ENCODE results near the gene PDE4D.

PDE4D gene

DNA sequence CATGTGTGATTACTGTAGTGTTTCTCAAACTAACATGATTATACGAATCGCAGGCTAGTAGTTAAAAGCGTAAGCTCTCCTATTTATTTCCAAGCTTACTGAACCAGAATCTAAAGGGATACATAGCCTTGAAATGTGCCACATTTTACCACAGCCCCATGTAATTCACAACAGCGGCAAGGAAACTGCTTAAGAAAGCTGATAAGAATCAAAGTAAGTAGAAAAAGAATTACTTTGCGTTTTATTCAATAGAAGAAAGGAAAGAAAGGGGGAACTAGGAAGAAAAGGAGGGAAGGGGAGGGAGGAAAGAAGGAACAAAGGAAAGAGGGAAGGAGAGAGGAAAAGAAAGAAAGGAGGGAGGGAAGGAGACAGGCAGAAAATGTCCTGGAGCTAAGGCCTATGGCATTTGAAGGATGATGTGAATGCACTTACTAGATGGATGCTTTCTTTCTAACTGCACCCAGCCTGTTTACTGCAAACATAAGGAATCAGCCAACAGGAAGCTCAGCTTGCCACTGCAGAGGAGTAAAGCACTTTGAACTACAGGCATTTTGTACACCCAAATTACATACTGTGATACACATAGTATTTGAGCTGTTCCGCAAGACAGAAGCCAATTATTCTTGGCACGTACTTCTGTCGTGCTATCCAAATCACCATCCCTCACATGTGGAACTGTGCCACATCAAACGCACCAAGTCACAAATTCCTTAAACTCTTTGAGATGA is 789.0 kb downstream of the PDE4D start:
- Histone ChIP-seq H3K9me3 (no peaks in the 10 kb centered on the region), H3K4me3 (no peak overlapping the region), H3K4me1 (no peaks in the 10 kb centered on the region), H3K36me3 (replicated peaks) (no peaks in the 10 kb centered on the region), H3K27me3 (ENCODE audit: low read depth) (no peaks in the 10 kb centered on the region)
- no peak for DNase-seq (ENCODE audit: low spot score in 2 of 2)
- in situ Hi-C loops (cut with MboI; ENCODE audit: low sequenced_read_pairs) = no loop called here

DNA sequence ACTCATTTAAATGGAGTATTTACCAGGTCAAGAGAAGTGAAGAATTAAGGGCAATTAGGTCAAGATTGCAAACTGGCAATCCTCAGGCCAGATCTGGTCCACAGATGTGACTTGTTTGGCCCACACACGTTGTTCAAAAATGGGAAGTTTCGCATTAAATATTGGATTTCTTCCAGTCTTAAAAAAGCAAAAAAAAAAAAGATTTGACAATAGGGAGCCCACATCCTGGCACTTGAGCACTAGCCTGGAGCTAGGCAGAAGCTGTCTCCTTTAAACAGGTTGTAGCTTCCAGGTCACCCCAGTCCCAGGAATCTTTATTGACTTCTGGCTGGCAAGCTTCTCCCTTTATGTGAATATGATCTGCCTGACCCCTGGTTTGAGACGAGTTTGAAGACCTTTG is 790.2 kb downstream of the PDE4D start:
- DNase-seq (ENCODE audit: low spot score in 2 of 2) = no peak

GRCh38 chr5:59102437-59102836 is 791.1 kb downstream of the PDE4D start:
- Histone ChIP-seq H3K9me3 (no peaks in the 10 kb centered on the region), H3K4me1 (no peaks in the 10 kb centered on the region), H3K36me3 (replicated peaks) (no peaks in the 10 kb centered on the region), H3K4me3 (no peak overlapping the region), H3K27me3 (ENCODE audit: low read depth) (no peaks in the 10 kb centered on the region)
- no peak for DNase-seq (ENCODE audit: low spot score in 2 of 2)
- in situ Hi-C loops (cut with MboI; ENCODE audit: low sequenced_read_pairs) = no loop called here

More for the DNA sequence above, 790.2 kb downstream of the PDE4D start:
- H3K4me1 ChIP-seq = no peaks in the 10 kb centered on the region
- H3K36me3 ChIP-seq (replicated peaks) = no peaks in the 10 kb centered on the region
- no peak overlapping the region for H3K4me3 ChIP-seq
- in situ Hi-C loops (cut with MboI; ENCODE audit: low sequenced_read_pairs) = no loop called here
- no peaks in the 10 kb centered on the region for H3K27me3 ChIP-seq (ENCODE audit: low read depth)
- H3K9me3 ChIP-seq = no peaks in the 10 kb centered on the region

GRCh38 chr5:59100875-59101274 is 792.7 kb downstream of the PDE4D start:
- H3K27me3 ChIP-seq (ENCODE audit: low read depth) = no peaks in the 10 kb centered on the region
- H3K4me1 ChIP-seq = no peaks in the 10 kb centered on the region
- DNase-seq (ENCODE audit: low spot score in 2 of 2) = no peak
- no peaks in the 10 kb centered on the region for H3K9me3 ChIP-seq
- H3K4me3 ChIP-seq = no peak overlapping the region
- in situ Hi-C loops (cut with MboI; ENCODE audit: low sequenced_read_pairs) = no loop called here
- no peaks in the 10 kb centered on the region for H3K36me3 ChIP-seq (replicated peaks)

- Histone ChIP-seq H3K36me3 (replicated peaks) (no peaks in the 10 kb centered on the region), H3K4me1 (no peaks in the 10 kb centered on the region), H3K27me3 (ENCODE audit: low read depth) (no peaks in the 10 kb centered on the region), H3K9me3 (no peaks in the 10 kb centered on the region), H3K4me3 (no peak overlapping the region)
- in situ Hi-C loops (cut with MboI; ENCODE audit: low sequenced_read_pairs) = no loop called here
- DNase-seq (ENCODE audit: low spot score in 2 of 2) = no peak
Observed at GRCh38 chr5:59099995-59100345, 793.6 kb downstream of the PDE4D start.

GRCh38 chr5:59099270-59099994 is 794.1 kb downstream of the PDE4D start:
- DNase-seq (ENCODE audit: low spot score in 2 of 2) = no peak
- no peaks in the 10 kb centered on the region for H3K4me1 ChIP-seq
- in situ Hi-C loops (cut with MboI; ENCODE audit: low sequenced_read_pairs) = no loop called here

GRCh38 chr5:59098743-59099142 is 794.8 kb downstream of the PDE4D start:
- no peak overlapping the region for H3K4me3 ChIP-seq
- H3K4me1 ChIP-seq = no peaks in the 10 kb centered on the region
- no peaks in the 10 kb centered on the region for H3K36me3 ChIP-seq (replicated peaks)
- H3K27me3 ChIP-seq (ENCODE audit: low read depth) = no peaks in the 10 kb centered on the region
- DNase-seq (ENCODE audit: low spot score in 2 of 2) = no peak
- no peaks in the 10 kb centered on the region for H3K9me3 ChIP-seq
- in situ Hi-C loops (cut with MboI; ENCODE audit: low sequenced_read_pairs) = no loop called here

More at GRCh38 chr5:59099270-59099994, 794.1 kb downstream of the PDE4D start:
- no peaks in the 10 kb centered on the region for H3K9me3 ChIP-seq
- no peak overlapping the region for H3K4me3 ChIP-seq
- no peaks in the 10 kb centered on the region for H3K36me3 ChIP-seq (replicated peaks)
- H3K27me3 ChIP-seq (ENCODE audit: low read depth) = no peaks in the 10 kb centered on the region

DNA sequence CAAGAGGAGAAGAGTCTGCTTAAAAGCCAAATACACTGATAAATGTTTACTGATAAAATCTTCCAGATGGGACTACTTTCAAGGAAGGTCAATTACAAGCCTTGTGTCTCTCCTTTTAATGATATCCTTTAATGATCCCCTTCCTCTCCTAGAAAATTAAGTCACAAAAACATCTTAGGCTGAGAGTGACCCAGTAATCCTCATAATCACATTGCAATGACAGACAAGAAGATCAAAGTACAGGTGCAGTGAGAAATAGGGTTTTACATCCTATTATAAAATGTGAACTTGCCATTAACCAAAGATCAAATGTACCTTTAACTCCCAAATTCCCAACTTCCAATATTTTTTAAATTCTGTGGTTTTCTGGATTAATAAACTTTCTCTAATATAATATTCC is 795.8 kb downstream of the PDE4D start:
- in situ Hi-C loops (cut with MboI; ENCODE audit: low sequenced_read_pairs) = no loop called here
- Histone ChIP-seq H3K27me3 (ENCODE audit: low read depth) (no peaks in the 10 kb centered on the region), H3K4me1 (no peaks in the 10 kb centered on the region), H3K4me3 (no peak overlapping the region), H3K36me3 (replicated peaks) (no peaks in the 10 kb centered on the region), H3K9me3 (no peaks in the 10 kb centered on the region)
- DNase-seq (ENCODE audit: low spot score in 2 of 2) = no peak

DNA sequence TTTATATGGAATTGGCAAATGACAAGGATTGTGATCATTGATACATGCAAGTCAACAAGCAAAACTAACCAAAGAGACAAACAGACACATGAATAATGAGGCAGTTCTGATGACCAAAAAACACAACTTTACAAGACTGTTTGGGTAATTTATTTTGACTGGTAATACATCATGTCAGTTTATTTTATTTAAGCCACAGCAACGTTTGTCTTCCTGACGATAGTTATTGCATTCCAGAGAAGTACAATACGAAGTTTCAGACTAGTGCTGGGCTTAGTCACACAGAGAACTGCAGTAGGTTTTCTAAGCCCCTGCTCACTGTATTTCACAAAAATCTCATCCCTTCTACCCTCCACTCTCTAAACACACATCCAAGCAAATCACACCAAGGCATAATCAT is 796.4 kb downstream of the PDE4D start:
- Histone ChIP-seq H3K9me3 (no peaks in the 10 kb centered on the region), H3K36me3 (replicated peaks) (no peaks in the 10 kb centered on the region), H3K27me3 (ENCODE audit: low read depth) (no peaks in the 10 kb centered on the region), H3K4me3 (no peak overlapping the region), H3K4me1 (no peaks in the 10 kb centered on the region)
- DNase-seq (ENCODE audit: low spot score in 2 of 2) = no peak
- in situ Hi-C loops (cut with MboI; ENCODE audit: low sequenced_read_pairs) = no loop called here

- no peak for DNase-seq (ENCODE audit: low spot score in 2 of 2)
- no peaks in the 10 kb centered on the region for H3K36me3 ChIP-seq (replicated peaks)
- no peak overlapping the region for H3K4me3 ChIP-seq
- no peaks in the 10 kb centered on the region for H3K27me3 ChIP-seq (ENCODE audit: low read depth)
- H3K9me3 ChIP-seq = no peaks in the 10 kb centered on the region
- in situ Hi-C loops (cut with MboI; ENCODE audit: low sequenced_read_pairs) = no loop called here
- H3K4me1 ChIP-seq = no peaks in the 10 kb centered on the region
Observed at GRCh38 chr5:59095480-59095879, 798.0 kb downstream of the PDE4D start.

DNA sequence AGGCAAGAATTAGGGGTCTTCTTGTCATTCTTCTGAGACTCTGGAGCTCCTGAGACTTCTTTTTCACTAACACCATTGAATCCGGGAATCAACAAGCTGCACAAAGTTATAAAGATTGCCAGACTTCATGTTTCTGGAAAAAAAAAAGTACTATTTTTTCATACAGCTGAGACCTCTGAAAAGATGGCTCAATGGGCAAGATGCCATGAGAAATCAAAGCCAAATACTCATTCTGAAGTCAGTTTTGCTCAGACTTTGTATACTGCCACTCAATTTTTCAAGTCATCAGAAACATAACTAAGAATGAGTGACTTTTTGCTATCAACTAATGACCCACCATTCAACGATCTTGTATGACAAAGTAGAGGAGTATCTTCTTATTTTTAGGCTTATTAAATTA is 798.7 kb downstream of the PDE4D start:
- Histone ChIP-seq H3K27me3 (ENCODE audit: low read depth) (no peaks in the 10 kb centered on the region), H3K36me3 (replicated peaks) (no peaks in the 10 kb centered on the region), H3K4me3 (no peak overlapping the region), H3K9me3 (no peaks in the 10 kb centered on the region), H3K4me1 (no peaks in the 10 kb centered on the region)
- in situ Hi-C loops (cut with MboI; ENCODE audit: low sequenced_read_pairs) = no loop called here
- no peak for DNase-seq (ENCODE audit: low spot score in 2 of 2)

GRCh38 chr5:59093329-59093728 is 800.2 kb downstream of the PDE4D start:
- Histone ChIP-seq H3K9me3 (no peaks in the 10 kb centered on the region), H3K36me3 (replicated peaks) (no peaks in the 10 kb centered on the region), H3K4me3 (no peak overlapping the region), H3K4me1 (no peaks in the 10 kb centered on the region), H3K27me3 (ENCODE audit: low read depth) (no peaks in the 10 kb centered on the region)
- no peak for DNase-seq (ENCODE audit: low spot score in 2 of 2)
- in situ Hi-C loops (cut with MboI; ENCODE audit: low sequenced_read_pairs) = no loop called here

DNA sequence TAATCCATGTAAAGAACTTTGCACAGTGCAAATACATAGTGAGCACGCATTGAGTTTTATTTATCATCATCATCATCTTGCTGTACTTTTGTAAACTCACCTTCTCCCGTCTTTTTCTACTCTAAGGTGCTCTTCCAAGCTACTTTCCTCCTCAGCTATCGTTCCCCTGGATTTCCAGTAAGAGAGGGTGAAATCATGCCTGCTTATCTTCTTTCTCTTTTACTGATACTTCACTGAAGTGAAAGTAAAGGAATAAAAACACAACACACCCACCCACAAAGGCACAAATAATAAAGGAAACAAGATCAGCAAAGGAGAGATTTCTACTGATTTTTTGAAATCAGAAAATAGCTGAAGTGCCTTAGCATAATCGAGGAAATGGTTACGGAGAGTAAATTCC is 800.8 kb downstream of the PDE4D start:
- Histone ChIP-seq H3K9me3 (no peaks in the 10 kb centered on the region), H3K27me3 (ENCODE audit: low read depth) (no peaks in the 10 kb centered on the region), H3K4me1 (no peaks in the 10 kb centered on the region), H3K4me3 (no peak overlapping the region), H3K36me3 (replicated peaks) (no peaks in the 10 kb centered on the region)
- in situ Hi-C loops (cut with MboI; ENCODE audit: low sequenced_read_pairs) = no loop called here
- DNase-seq (ENCODE audit: low spot score in 2 of 2) = no peak

GRCh38 chr5:59091965-59092364 is 801.6 kb downstream of the PDE4D start:
- no peaks in the 10 kb centered on the region for H3K9me3 ChIP-seq
- no peaks in the 10 kb centered on the region for H3K36me3 ChIP-seq (replicated peaks)
- no peak overlapping the region for H3K4me3 ChIP-seq
- no peaks in the 10 kb centered on the region for H3K27me3 ChIP-seq (ENCODE audit: low read depth)
- DNase-seq (ENCODE audit: low spot score in 2 of 2) = no peak
- in situ Hi-C loops (cut with MboI; ENCODE audit: low sequenced_read_pairs) = no loop called here
- no peaks in the 10 kb centered on the region for H3K4me1 ChIP-seq

All from HAP-1 (cell line).